Right lobe of liver (tissue), 4 donors: ENCODE measurements around the gene CPM.

ENCODE experiments used
- POLR2A ChIP-seq: fragments of 450-650 bp; IDR thresholded peaks from one replicate; pipeline ENCODE4 v1.6.1; 2017; ENCODE audit warnings: antibody characterized with exemption, mild to moderate bottlenecking
- TF ChIP-seq, protein P1 (sequence below), 4 donors: fragments of 200-600 bp in 3 of 4; fragments of 450-650 bp in 1 of 4; IDR thresholded peaks; one replicate each; pipeline versions ENCODE4 v1.5.1 to v1.8.0; 2016 to 2022; ENCODE audit warnings: antibody characterized with exemption in 4 of 4, mild to moderate bottlenecking in 2 of 4
- donor health status: DM: no; HTN: no; CAD: no.
- donor health status: DM: no; HTN: no; CAD: no.
- donor health status: DM: no; HTN: yes; CAD: no.

DNA sequence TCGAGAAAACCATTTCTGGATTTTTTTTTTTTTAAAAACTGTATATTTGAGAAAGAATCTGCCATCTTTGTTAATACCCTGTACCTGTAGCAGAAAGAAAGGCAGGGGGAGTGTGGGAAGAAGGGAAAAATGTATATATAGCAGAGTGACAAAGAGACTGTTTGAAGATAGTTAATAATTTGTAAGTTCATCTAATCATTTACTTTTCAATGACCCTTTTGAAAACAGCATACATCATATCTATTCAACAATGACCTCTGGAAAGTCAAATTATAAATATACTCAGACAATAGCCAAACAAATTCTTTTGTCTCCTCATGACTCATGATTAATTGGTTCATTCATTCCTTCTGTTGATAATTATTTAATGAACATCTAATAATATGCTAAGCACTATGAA is 10.9 kb upstream of the CPM start:
- TF ChIP-seq, protein P1, sequence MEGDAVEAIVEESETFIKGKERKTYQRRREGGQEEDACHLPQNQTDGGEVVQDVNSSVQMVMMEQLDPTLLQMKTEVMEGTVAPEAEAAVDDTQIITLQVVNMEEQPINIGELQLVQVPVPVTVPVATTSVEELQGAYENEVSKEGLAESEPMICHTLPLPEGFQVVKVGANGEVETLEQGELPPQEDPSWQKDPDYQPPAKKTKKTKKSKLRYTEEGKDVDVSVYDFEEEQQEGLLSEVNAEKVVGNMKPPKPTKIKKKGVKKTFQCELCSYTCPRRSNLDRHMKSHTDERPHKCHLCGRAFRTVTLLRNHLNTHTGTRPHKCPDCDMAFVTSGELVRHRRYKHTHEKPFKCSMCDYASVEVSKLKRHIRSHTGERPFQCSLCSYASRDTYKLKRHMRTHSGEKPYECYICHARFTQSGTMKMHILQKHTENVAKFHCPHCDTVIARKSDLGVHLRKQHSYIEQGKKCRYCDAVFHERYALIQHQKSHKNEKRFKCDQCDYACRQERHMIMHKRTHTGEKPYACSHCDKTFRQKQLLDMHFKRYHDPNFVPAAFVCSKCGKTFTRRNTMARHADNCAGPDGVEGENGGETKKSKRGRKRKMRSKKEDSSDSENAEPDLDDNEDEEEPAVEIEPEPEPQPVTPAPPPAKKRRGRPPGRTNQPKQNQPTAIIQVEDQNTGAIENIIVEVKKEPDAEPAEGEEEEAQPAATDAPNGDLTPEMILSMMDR (IDR thresholded peaks at IDR 0.05), result no peak
- TF ChIP-seq POLR2A, result no peak
